ENCODE data around the gene PLLP. TPM values are rescaled to one million over a fixed set of nuclear protein-coding genes. Genes with fewer than 3 reads are reported as not detected.
A peak's percentile ranks its signal among the peaks of the same experiment; 100 is the strongest.

PLLP gene
- total RNA-seq, 4 donors from 2014 or later: 1.7 to 11.4 (median 5.4) TPM

DNA sequence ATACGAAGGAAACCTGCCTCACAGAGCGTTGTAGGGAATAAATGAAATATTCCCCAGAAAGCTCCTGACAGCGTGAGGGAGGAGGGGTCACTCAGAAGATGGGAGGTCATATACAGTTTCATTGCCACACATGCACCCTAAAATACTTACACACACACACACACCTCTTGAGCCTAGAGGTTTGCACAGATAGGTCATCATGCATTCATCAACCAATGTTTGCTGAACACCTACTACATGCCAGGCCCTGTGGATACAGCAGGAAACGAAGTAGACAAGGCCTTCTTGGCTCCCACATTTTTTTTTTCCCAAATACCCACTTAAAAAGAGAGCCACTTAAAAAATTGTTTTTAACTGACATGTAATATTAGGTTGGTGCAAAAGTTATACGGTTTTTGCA, 907 bp upstream of the PLLP start:
- Histone ChIP-seq H3K27me3 (peaks cover 35% of the 10 kb centered on the region), H3K4me3 (no peak overlapping the region), H3K27ac (no peak overlapping the region), H3K36me3 (no peaks in the 10 kb centered on the region), H3K9me3 (no peaks in the 10 kb centered on the region), H3K4me1 (peaks cover 0 to 16% (median 3%) of the 10 kb centered on the region in 3 donors)
- TF ChIP-seq EP300 (IDR thresholded peaks at IDR 0.05): no peak
- no peak for TF ChIP-seq POLR2AphosphoS5 (IDR thresholded peaks at IDR 0.05)
- TF ChIP-seq, protein P1, sequence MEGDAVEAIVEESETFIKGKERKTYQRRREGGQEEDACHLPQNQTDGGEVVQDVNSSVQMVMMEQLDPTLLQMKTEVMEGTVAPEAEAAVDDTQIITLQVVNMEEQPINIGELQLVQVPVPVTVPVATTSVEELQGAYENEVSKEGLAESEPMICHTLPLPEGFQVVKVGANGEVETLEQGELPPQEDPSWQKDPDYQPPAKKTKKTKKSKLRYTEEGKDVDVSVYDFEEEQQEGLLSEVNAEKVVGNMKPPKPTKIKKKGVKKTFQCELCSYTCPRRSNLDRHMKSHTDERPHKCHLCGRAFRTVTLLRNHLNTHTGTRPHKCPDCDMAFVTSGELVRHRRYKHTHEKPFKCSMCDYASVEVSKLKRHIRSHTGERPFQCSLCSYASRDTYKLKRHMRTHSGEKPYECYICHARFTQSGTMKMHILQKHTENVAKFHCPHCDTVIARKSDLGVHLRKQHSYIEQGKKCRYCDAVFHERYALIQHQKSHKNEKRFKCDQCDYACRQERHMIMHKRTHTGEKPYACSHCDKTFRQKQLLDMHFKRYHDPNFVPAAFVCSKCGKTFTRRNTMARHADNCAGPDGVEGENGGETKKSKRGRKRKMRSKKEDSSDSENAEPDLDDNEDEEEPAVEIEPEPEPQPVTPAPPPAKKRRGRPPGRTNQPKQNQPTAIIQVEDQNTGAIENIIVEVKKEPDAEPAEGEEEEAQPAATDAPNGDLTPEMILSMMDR (IDR thresholded peaks at IDR 0.05): no peak
- no peak for TF ChIP-seq POLR2A (IDR thresholded peaks at IDR 0.05)
- 90 to 95% methylated on average over 5 of the region's 5 CpGs for WGBS, 2 donors (ENCODE audit: low coverage in 1 of 2)
- no peak for ATAC-seq

DNA sequence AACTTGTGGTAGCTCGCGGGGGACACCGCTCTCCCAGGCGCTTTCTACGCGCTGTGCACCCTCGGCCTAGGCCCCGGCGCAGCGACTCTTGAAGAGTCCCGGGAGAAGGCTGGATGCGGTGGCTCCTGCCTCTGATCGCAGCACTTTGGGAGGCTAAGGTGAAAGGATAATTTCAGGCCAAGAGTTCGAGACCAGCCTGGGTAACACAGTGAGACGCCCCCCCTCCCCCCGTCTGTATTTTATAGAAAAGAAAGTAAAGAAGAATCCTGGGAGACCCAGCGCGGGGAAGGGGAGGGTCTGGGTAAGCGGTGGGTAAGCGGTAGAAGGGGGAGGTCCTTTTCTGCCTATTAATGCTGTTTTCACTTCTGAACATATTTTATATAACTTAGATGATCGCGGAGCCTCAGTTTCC, 486 bp upstream of the PLLP start:
- TF ChIP-seq POLR2AphosphoS5 (IDR thresholded peaks at IDR 0.05) (no peak), EP300 (IDR thresholded peaks at IDR 0.05) (no peak), POLR2A (IDR thresholded peaks at IDR 0.05) (no peak)
- TF ChIP-seq, protein P1 (IDR thresholded peaks at IDR 0.05): no peak
- Histone ChIP-seq H3K9me3 (no peaks in the 10 kb centered on the region), H3K4me3 (peak overlapping the region; percentile 26 to 63), H3K27ac (peak overlapping the region in 1 of 4 donors; percentile 60), H3K36me3 (no peaks in the 10 kb centered on the region), H3K4me1 (peaks cover 0 to 16% (median 3%) of the 10 kb centered on the region in 3 donors), H3K27me3 (peaks cover 35% of the 10 kb centered on the region)
- no peak for ATAC-seq
- WGBS, 2 donors (ENCODE audit: low coverage in 1 of 2): 31 to 36% methylated on average over 8 to 9 of the region's 22 CpGs

DNA sequence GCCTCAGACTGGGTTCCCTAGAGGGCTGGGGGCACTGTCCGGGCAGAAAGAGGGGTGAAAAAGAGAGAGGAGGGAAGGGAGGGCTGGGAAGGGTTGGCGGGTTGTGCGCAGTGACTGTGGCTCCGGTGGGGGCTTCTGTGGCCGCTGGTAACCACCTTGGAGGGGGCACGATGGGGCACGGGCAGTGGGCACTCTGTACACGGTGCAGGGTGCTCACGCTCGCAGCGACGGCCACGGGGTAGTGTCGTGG, 588 bp downstream of the PLLP start:
- peak; percentile 15 for ATAC-seq

DNA sequence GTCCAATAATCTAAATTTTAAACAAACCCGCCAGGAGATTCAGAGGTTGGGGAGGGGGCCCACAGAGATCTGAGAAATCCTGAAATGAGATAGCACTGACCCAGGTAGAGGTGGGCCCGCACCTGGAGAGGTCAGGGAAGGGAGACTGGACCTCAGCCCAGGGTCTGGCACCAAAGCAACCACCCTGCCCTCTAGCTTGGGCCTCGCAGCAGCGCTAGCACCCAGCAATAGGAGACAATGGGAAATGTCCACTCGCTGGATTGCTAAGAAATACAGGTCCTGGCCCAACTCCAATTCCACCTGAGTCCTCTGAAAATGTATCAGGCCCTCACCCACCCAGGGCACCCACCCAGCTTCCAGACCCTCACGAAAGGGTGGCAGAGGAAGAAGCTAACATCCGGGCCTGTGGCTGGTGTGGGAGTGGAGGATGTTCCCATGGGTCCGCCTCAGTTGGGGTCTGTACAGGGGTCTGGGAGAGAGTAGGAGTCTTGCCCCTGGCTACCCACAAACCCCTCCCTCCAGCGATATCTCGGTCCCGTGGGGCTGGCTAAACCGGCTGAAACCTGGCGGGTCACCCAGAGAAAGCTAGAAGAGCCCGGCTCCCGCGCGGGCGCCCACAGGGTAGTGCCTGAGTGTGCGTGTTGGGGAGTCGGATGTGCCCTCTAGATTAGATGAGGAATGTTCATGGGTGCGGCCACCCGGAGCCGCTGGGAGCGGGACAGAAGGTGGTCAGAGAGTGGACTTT, 1.1 kb downstream of the PLLP start:
- ATAC-seq: peak; percentile 10
- H3K9me3 ChIP-seq: no peaks in the 10 kb centered on the region
- 38 to 45% methylated on average over 8 to 10 of the region's 24 CpGs for whole genome bisulfite sequencing, 2 donors (ENCODE audit: low coverage in 1 of 2)
- H3K36me3 ChIP-seq: no peaks in the 10 kb centered on the region
- peak overlapping the region in 2 of 4 donors; percentile 14 to 60 for H3K27ac ChIP-seq
- TF ChIP-seq, protein P1 (IDR thresholded peaks at IDR 0.05): no peak
- TF ChIP-seq EP300 (IDR thresholded peaks at IDR 0.05) (no peak), POLR2A (IDR thresholded peaks at IDR 0.05) (no peak), POLR2AphosphoS5 (IDR thresholded peaks at IDR 0.05) (no peak)
- H3K4me3 ChIP-seq: peak overlapping the region in 1 of 2 donors; percentile 63
- peaks cover 35% of the 10 kb centered on the region for H3K27me3 ChIP-seq
- peaks cover 0 to 16% (median 3%) of the 10 kb centered on the region in 3 donors for H3K4me1 ChIP-seq

More for the DNA sequence above, 588 bp downstream of the PLLP start:
- H3K36me3 ChIP-seq: no peaks in the 10 kb centered on the region
- 10% methylated on average over 8 of the region's 14 CpGs; no CpG with 5 or more reads in 1 of the 2 donors for WGBS, 2 donors (ENCODE audit: low coverage in 1 of 2)
- no peak for TF ChIP-seq POLR2A (IDR thresholded peaks at IDR 0.05)
- no peak for TF ChIP-seq EP300 (IDR thresholded peaks at IDR 0.05)
- TF ChIP-seq POLR2AphosphoS5 (IDR thresholded peaks at IDR 0.05): no peak
- peaks cover 0 to 16% (median 3%) of the 10 kb centered on the region in 3 donors for H3K4me1 ChIP-seq
- H3K4me3 ChIP-seq: peak overlapping the region in 1 of 2 donors; percentile 63
- H3K9me3 ChIP-seq: no peaks in the 10 kb centered on the region
- peak overlapping the region in 2 of 4 donors; percentile 14 to 60 for H3K27ac ChIP-seq
- H3K27me3 ChIP-seq: peaks cover 35% of the 10 kb centered on the region

DNA sequence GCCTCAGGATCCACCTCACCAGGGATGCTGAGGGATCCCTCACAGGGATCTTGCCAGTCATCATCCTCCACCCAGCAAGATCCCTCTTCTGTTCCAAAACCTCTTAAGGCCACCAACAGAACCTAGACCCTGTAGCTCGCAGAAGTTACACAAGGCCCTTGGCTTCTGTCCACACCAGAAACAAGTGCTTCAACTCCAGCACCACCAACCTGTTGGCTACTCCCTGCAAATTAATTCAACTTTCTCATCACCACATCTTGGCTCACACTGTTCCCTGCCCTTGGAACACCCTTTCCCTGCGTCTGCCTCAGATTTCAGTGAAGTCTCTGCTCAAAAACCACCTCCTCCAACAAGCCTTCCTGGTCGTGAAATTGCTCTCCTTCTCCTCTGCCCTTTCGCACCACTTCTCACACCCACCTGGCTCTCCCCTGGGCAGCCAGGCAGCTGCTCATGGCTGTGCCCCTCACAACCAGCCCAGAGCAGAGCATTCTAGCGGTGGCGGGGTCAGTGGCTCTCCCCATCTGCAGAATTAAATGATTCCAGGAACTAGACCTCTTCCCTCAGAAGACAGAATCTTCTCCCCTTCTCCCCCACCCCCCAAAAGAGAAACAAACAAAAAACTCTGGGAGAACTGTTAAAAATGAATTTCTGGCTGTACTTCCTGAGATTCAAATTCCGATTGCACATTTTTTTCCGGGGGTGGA, 1.8 kb downstream of the PLLP start:
- Histone ChIP-seq H3K27me3 (peaks cover 35% of the 10 kb centered on the region), H3K4me1 (peaks cover 0 to 16% (median 3%) of the 10 kb centered on the region in 3 donors), H3K4me3 (peak overlapping the region in 1 of 2 donors; percentile 63), H3K36me3 (no peaks in the 10 kb centered on the region), H3K9me3 (no peaks in the 10 kb centered on the region), H3K27ac (peak overlapping the region in 1 of 4 donors; percentile 60)
- TF ChIP-seq, protein P1 (IDR thresholded peaks at IDR 0.05): peak in 1 of 4 experiments; percentile 4
- no peak for TF ChIP-seq POLR2AphosphoS5 (IDR thresholded peaks at IDR 0.05)
- no peak for ATAC-seq
- 66 to 94% methylated on average over 3 to 7 of the region's 8 CpGs for WGBS, 2 donors (ENCODE audit: low coverage in 1 of 2)
